SU-DHL-6 (cell line): ENCODE data around the gene EGFL7.

Experiments used
- H2AFZ ChIP-seq: fragments of 200-600 bp; sonication (generic); 2 replicates; pipeline ENCODE4 v1.6.1; 2014; ENCODE audit warnings: low read depth, mild to moderate bottlenecking, moderate library complexity, mixed read lengths, antibody characterized with exemption, low read length; ENCODE audit not compliant: severe bottlenecking
- H3F3A ChIP-seq: fragments of 200-600 bp; shearing (Covaris generic); 2 replicates; pipeline ENCODE4 v1.6.0; 2016; ENCODE audit warnings: antibody characterized with exemption, mild to moderate bottlenecking; ENCODE audit not compliant: insufficient read depth
- H3K27ac ChIP-seq: fragments of 200-600 bp; sonication (generic); 2 replicates; pipeline ENCODE4 v1.5.1; 2016; ENCODE audit warnings: low read depth, mild to moderate bottlenecking, low read length, moderate library complexity, mixed read lengths
- H3K27me3 ChIP-seq: fragments of 200-600 bp; sonication (generic), shearing (Covaris generic); 2 replicates; pipeline ENCODE4 v1.6.0; 2014; ENCODE audit warnings: mild to moderate bottlenecking, low read length
- H3K36me3 ChIP-seq: fragments of 200-600 bp; sonication (generic); 2 replicates; pipeline ENCODE4 v1.6.1; 2014; ENCODE audit warnings: mild to moderate bottlenecking, low read length, mixed read lengths
- H3K4me2 ChIP-seq: fragments of 300-600, 200-600 bp; shearing (Covaris generic), sonication (generic); 2 replicates; pipeline ENCODE4 v1.6.0; 2014; ENCODE audit warnings: low read length, low read depth, mild to moderate bottlenecking; ENCODE audit not compliant: poor library complexity, severe bottlenecking
- H3K4me3 ChIP-seq: fragments of 200-600 bp; sonication (generic); 2 replicates; pipeline ENCODE4 v1.5.1; 2014; ENCODE audit warnings: antibody characterized with exemption, low read length, mild to moderate bottlenecking, mixed read lengths; ENCODE audit not compliant: insufficient read depth, poor library complexity, severe bottlenecking
- H3K79me2 ChIP-seq: fragments of 200-600 bp; sonication (generic); 2 replicates; pipeline ENCODE4 v1.6.1; 2014; ENCODE audit warnings: mild to moderate bottlenecking, low read length, moderate library complexity; ENCODE audit not compliant: insufficient read depth
- H3K9ac ChIP-seq: fragments of 200-600 bp; sonication (generic); 2 replicates; pipeline ENCODE4 v1.7.0; 2014; ENCODE audit warnings: mild to moderate bottlenecking, low read length
- H3K9me2 ChIP-seq: fragments of 200-600 bp; sonication (generic); replicated peaks from 2 replicates; pipeline ENCODE4 v1.6.1; 2014; ENCODE audit warnings: low read length; ENCODE audit not compliant: insufficient read depth
- H3K9me3 ChIP-seq: fragments of 200-600 bp; sonication (generic); 2 replicates; pipeline ENCODE4 v1.6.1; 2014; ENCODE audit warnings: low read length, mixed read lengths; ENCODE audit not compliant: insufficient read depth
- H4K20me1 ChIP-seq: fragments of 200-600 bp; sonication (generic); 2 replicates; pipeline ENCODE4 v1.6.1; 2014; ENCODE audit warnings: low read depth, mild to moderate bottlenecking, antibody characterized with exemption, low read length, moderate library complexity, mixed read lengths
- EZH2phosphoT487 ChIP-seq: fragments of 200-600 bp; sonication (generic), shearing (Covaris generic); conservative IDR thresholded peaks from 2 replicates; pipeline ENCODE4 v1.6.1; 2018; ENCODE audit warnings: mild to moderate bottlenecking, antibody characterized with exemption, low read length, moderate library complexity, mixed read lengths
- TF ChIP-seq, protein P1 (sequence below): fragments of 200-600 bp; sonication (generic); IDR thresholded peaks from one replicate; pipeline ENCODE4 v1.5.1; 2017; ENCODE audit warnings: antibody characterized with exemption, mild to moderate bottlenecking, low read length, moderate library complexity; ENCODE audit not compliant: insufficient read depth, poor library complexity, severe bottlenecking

EGFL7 gene

DNA sequence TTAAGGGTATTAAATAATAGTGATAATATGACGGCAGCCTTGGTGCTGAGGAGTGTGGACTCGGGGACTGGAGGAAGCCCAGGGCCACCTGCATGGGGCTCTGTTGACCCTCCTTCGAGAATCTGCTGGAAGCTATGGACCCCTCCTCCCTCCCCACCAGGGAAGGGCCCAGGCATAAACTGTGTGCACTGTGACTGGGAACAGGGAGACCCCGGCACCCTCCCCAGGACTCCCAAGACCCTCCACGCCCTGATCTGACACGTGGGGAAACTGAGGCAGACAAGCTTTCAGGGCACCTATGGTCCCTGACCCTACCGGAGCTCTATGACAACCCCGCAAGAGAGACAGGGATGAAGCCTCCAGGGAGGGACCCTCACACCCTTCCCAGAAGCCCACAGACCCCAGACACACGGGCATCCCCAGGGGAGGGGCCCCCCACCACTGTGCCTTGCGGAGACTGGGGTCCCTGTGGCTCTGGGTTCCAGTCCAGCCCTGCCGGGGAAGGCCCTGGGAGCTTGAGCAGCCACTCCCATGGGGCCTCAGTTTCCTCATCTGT lies 6.5 kb upstream of the EGFL7 start:
- Histone ChIP-seq H3K4me2 (no peak overlapping the region), H3K4me3 (no peak overlapping the region), H3K36me3 (no peaks in the 10 kb centered on the region), H3K79me2 (no peaks in the 10 kb centered on the region), H4K20me1 (no peaks in the 10 kb centered on the region), H3K9me3 (no peaks in the 10 kb centered on the region), H3K9me2 (no peaks in the 10 kb centered on the region), H3K27me3 (no peaks in the 10 kb centered on the region), H2AFZ (no peak overlapping the region), H3K27ac (no peak overlapping the region), H3F3A (no peaks in the 10 kb centered on the region), H3K9ac (no peak overlapping the region)
- no peak for TF ChIP-seq EZH2phosphoT487
- TF ChIP-seq, protein P1, sequence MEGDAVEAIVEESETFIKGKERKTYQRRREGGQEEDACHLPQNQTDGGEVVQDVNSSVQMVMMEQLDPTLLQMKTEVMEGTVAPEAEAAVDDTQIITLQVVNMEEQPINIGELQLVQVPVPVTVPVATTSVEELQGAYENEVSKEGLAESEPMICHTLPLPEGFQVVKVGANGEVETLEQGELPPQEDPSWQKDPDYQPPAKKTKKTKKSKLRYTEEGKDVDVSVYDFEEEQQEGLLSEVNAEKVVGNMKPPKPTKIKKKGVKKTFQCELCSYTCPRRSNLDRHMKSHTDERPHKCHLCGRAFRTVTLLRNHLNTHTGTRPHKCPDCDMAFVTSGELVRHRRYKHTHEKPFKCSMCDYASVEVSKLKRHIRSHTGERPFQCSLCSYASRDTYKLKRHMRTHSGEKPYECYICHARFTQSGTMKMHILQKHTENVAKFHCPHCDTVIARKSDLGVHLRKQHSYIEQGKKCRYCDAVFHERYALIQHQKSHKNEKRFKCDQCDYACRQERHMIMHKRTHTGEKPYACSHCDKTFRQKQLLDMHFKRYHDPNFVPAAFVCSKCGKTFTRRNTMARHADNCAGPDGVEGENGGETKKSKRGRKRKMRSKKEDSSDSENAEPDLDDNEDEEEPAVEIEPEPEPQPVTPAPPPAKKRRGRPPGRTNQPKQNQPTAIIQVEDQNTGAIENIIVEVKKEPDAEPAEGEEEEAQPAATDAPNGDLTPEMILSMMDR, result no peak

DNA sequence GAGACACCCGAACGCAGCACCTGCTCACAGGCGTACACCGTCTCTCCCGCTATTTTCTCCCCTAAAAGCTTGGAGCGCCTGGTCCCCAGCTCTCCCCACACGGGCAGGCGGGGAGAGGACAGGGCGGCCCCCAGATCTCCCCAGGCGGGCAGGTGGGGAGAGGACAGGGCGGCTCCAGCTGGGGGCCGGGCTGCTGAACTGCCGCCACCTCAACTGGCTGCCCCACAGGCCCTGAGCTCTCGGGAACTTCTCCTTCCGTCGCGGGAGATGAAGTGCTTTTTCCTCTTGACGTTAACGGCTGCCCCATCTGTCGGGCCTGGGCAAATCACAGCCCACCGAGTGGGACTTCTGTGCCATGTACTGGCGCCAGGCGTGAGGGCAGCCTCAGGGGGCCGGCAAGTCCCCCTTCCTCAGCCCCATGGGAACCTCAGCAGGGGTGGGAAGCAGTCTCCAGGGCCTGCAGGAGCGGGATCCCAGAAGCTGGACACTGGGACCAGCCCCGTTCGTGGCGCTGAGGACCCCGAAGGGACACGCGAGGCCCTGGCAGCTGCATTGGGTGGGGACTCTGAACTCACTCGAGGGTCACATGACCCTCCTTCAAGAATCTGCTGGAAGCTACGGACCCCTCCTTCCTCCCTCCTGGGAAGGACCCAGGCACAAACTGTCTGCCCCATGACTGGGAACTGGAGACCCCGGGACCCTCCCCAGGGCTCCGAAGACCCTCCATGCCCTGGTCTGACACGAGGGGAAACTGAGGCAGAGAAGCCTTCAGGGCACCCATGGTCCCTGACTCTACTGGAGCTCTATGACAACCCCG lies 5.7 kb upstream of the EGFL7 start:
- Histone ChIP-seq H3F3A (no peaks in the 10 kb centered on the region), H3K4me3 (no peak overlapping the region), H3K9me2 (no peaks in the 10 kb centered on the region), H3K36me3 (no peaks in the 10 kb centered on the region), H3K27ac (no peak overlapping the region), H2AFZ (no peak overlapping the region), H3K4me2 (no peak overlapping the region), H3K79me2 (no peaks in the 10 kb centered on the region), H4K20me1 (no peaks in the 10 kb centered on the region), H3K9me3 (no peaks in the 10 kb centered on the region), H3K27me3 (no peaks in the 10 kb centered on the region), H3K9ac (no peak overlapping the region)
- no peak for TF ChIP-seq EZH2phosphoT487
- TF ChIP-seq, protein P1, result no peak

DNA sequence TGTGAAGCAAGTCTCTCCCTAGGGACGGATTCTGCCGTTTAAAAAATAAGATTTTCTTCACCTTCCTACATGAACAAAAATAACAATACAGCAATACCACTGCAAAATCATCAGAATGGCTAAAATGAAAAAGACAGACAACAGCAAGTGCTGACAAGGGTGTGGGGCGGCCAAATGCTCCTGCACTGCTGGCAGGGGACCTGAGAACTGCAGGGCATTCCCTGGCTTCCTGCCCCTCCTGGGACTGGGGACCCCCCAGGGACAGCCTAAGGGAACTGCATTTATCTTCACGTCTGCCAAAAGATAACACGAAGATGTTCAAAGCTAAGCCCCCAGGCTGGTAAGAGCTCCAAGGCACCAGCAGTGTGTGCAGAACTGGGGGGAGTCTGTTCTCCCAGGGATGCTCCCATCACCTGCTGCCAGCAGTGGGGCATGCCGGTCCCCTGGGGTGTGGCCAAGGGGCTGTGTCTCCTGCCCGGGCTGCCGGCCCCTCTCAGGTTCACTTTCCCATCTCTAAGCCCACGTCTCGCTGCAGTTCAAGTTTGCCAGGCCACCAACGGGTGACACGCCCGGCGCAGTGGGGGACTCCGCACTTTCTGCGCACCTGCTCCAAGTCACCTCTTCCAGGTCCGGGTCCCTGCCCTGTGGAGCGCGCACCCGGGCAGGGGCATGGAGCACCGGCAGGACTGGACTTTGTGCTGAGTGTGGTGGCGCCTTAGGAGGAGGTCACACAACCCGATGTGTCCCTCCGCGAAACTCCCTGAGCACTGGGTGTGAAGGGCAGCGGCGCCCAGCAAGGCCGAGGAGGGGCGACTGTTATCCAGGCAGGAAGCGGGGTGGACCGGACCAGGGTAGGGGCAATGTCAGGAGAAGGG lies 4.5 kb upstream of the EGFL7 start:
- no peak overlapping the region for H3K9ac ChIP-seq
- H3K36me3 ChIP-seq, result no peaks in the 10 kb centered on the region
- no peaks in the 10 kb centered on the region for H3K9me2 ChIP-seq
- no peaks in the 10 kb centered on the region for H3K79me2 ChIP-seq
- no peak overlapping the region for H3K4me3 ChIP-seq
- H3F3A ChIP-seq, result no peaks in the 10 kb centered on the region
- no peak overlapping the region for H2AFZ ChIP-seq
- H3K27me3 ChIP-seq, result no peaks in the 10 kb centered on the region
- no peaks in the 10 kb centered on the region for H4K20me1 ChIP-seq
- TF ChIP-seq, protein P1, result no peak
- no peak for TF ChIP-seq EZH2phosphoT487
- no peaks in the 10 kb centered on the region for H3K9me3 ChIP-seq
- no peak overlapping the region for H3K4me2 ChIP-seq
- H3K27ac ChIP-seq, result no peak overlapping the region
